Endodermal cell (in vitro differentiated cells): ENCODE measurements around the gene HES6. TPM values are rescaled to one million over a fixed set of nuclear protein-coding genes. Genes with fewer than 3 reads are reported as not detected.

Experiments
- DNase-seq: peaks from one replicate; pipeline ENCODE4 v3.0.0-alpha.2; 2017
- H3K27ac ChIP-seq: 2 replicates; pipeline ENCODE4 v1.5.1; 2013; ENCODE audit warnings: mild to moderate bottlenecking, low read depth, low read length, moderate library complexity
- H3K27me3 ChIP-seq: 2 replicates; pipeline ENCODE4 v1.6.1; 2013; ENCODE audit warnings: mild to moderate bottlenecking, low read length, moderate library complexity; ENCODE audit not compliant: insufficient read depth, control insufficient read depth, poor library complexity, severe bottlenecking
- H3K36me3 ChIP-seq: 2 replicates; pipeline ENCODE4 v1.7.0; 2013; ENCODE audit warnings: mild to moderate bottlenecking, low read length, moderate library complexity; ENCODE audit not compliant: control insufficient read depth, insufficient read depth
- H3K4me1 ChIP-seq: one replicate; pipeline ENCODE4 v1.7.0; 2013; ENCODE audit warnings: low read length; ENCODE audit not compliant: control insufficient read depth, insufficient read depth
- H3K4me3 ChIP-seq: 2 replicates; pipeline ENCODE4 v1.5.1; 2013; ENCODE audit warnings: mild to moderate bottlenecking, low read length, moderate library complexity
- H3K9ac ChIP-seq: 2 replicates; pipeline ENCODE4 v1.6.1; 2013; ENCODE audit warnings: mild to moderate bottlenecking, low read length, moderate library complexity; ENCODE audit not compliant: poor library complexity, severe bottlenecking; ENCODE audit errors: extremely low read depth
- H3K9me3 ChIP-seq: 2 replicates; pipeline ENCODE4 v1.6.1; 2013; ENCODE audit warnings: mild to moderate bottlenecking, low read length, moderate library complexity; ENCODE audit not compliant: control insufficient read depth
- H3K27ac Mint-ChIP-seq: 2 replicates; pipeline ENCODE4 v1.8.0; 2020; ENCODE audit warnings: mixed read lengths
- H3K27me3 Mint-ChIP-seq: 2 replicates; pipeline ENCODE4 v1.8.0; 2021; ENCODE audit warnings: mild to moderate bottlenecking, mixed read lengths; ENCODE audit not compliant: insufficient read depth
- H3K36me3 Mint-ChIP-seq: 2 replicates; pipeline ENCODE4 v1.8.0; 2020; ENCODE audit warnings: low read depth, mixed read lengths
- H3K4me1 Mint-ChIP-seq: 2 replicates; pipeline ENCODE4 v1.8.0; 2020; ENCODE audit warnings: mixed read lengths
- H3K4me3 Mint-ChIP-seq: 2 replicates; pipeline ENCODE4 v1.8.0; 2020; ENCODE audit warnings: mild to moderate bottlenecking, moderate library complexity, mixed read lengths
- H3K9me3 Mint-ChIP-seq: 2 replicates; pipeline ENCODE4 v1.8.0; 2020; ENCODE audit warnings: mild to moderate bottlenecking, mixed read lengths
- CTCF ChIP-seq: fragments of 200-600 bp; sonication (generic); conservative IDR thresholded peaks from 2 replicates; pipeline ENCODE4 v1.5.0; 2021; ENCODE audit warnings: antibody characterized with exemption, mild to moderate bottlenecking
- WGBS, 2 experiments: methylation state at CpG; one replicate each; pipeline versions ENCODE4 v1.1.5 to v1.1.7; 2013; ENCODE audit warnings: missing lambda C conversion rate in 2 of 2, mixed read lengths in 1 of 2; ENCODE audit not compliant: insufficient coverage in 1 of 2, insufficient read length in 1 of 2; 5-methylcytosine and 5-hydroxymethylcytosine counted together
- total RNA-seq, 2 donors: library from RNA; stranded (reverse); fragmentation: NEBNext Ultra II Directional in 1 of 2; extraction: Animal tissue kit (Norgen Biotek cat#: 25700) in 1 of 2; gene quantifications; 2 replicates in 1 of 2; 3 replicates in 1 of 2; pipeline ENCODE4 v1.2.1, GENCODE V29; 2021

HES6 gene
- total RNA-seq, 2 donors from 2014 or later = 17.8 to 26.3 TPM

GRCh38 chr2:238285653-238286082 lies 45.8 kb upstream of the HES6 start:
- peaks cover 34% of the 10 kb centered on the region for H3K4me1 ChIP-seq
- peak overlapping the region; percentile 97 for H3K27ac Mint-ChIP-seq
- peak overlapping the region; percentile 85 for H3K27ac ChIP-seq
- H3K9me3 ChIP-seq = no peaks in the 10 kb centered on the region
- no peaks in the 10 kb centered on the region for H3K9me3 Mint-ChIP-seq
- H3K4me3 Mint-ChIP-seq = peak overlapping the region; percentile 72
- H3K9ac ChIP-seq = peak overlapping the region; percentile 91
- peak; percentile 78 for DNase-seq
- WGBS, 2 experiments = 50 to 53% methylated on average over 5 to 7 of the region's 7 CpGs
- H3K36me3 ChIP-seq = no peaks in the 10 kb centered on the region
- no peaks in the 10 kb centered on the region for H3K27me3 Mint-ChIP-seq
- H3K4me3 ChIP-seq = peak overlapping the region; percentile 79
- TF ChIP-seq CTCF = no peak
- peaks cover 48% of the 10 kb centered on the region for H3K4me1 Mint-ChIP-seq
- H3K27me3 ChIP-seq = no peaks in the 10 kb centered on the region
- H3K36me3 Mint-ChIP-seq = peaks cover 6% of the 10 kb centered on the region

GRCh38 chr2:238284802-238285515 lies 45.1 kb upstream of the HES6 start:
- Mint-ChIP-seq H3K4me3 (peak overlapping the region; percentile 72), H3K36me3 (peaks cover 8% of the 10 kb centered on the region), H3K27ac (peak overlapping the region; percentile 97), H3K27me3 (no peaks in the 10 kb centered on the region), H3K9me3 (no peaks in the 10 kb centered on the region), H3K4me1 (peaks cover 41% of the 10 kb centered on the region)
- TF ChIP-seq CTCF = no peak
- WGBS, 2 experiments = 83 to 90% methylated on average over 8 to 11 of the region's 11 CpGs
- H3K27ac ChIP-seq = peak overlapping the region; percentile 85
- peaks cover 27% of the 10 kb centered on the region for H3K4me1 ChIP-seq
- no peaks in the 10 kb centered on the region for H3K9me3 ChIP-seq
- no peaks in the 10 kb centered on the region for H3K36me3 ChIP-seq
- no peak for DNase-seq
- peak overlapping the region; percentile 91 for H3K9ac ChIP-seq
- no peaks in the 10 kb centered on the region for H3K27me3 ChIP-seq
- H3K4me3 ChIP-seq = peak overlapping the region; percentile 79

- H3K27me3 ChIP-seq = no peaks in the 10 kb centered on the region
- H3K36me3 Mint-ChIP-seq = peaks cover 8% of the 10 kb centered on the region
- H3K9me3 Mint-ChIP-seq = no peaks in the 10 kb centered on the region
- H3K4me1 Mint-ChIP-seq = peaks cover 40% of the 10 kb centered on the region
- no peaks in the 10 kb centered on the region for H3K9me3 ChIP-seq
- 97 to 98% methylated on average over 13 to 17 of the region's 17 CpGs for WGBS, 2 experiments
- no peak overlapping the region for H3K27ac ChIP-seq
- no peak for DNase-seq
- no peak overlapping the region for H3K9ac ChIP-seq
- no peak overlapping the region for H3K4me3 Mint-ChIP-seq
- H3K4me3 ChIP-seq = no peak overlapping the region
- no peak overlapping the region for H3K27ac Mint-ChIP-seq
- TF ChIP-seq CTCF = no peak
- peaks cover 6% of the 10 kb centered on the region for H3K36me3 ChIP-seq
- peaks cover 24% of the 10 kb centered on the region for H3K4me1 ChIP-seq
- no peaks in the 10 kb centered on the region for H3K27me3 Mint-ChIP-seq
Observed at GRCh38 chr2:238282861-238283738, 43.3 kb upstream of the HES6 start.
